Keratinocyte (primary cell): ENCODE measurements around the gene KICS2. TPM values are rescaled to one million over a fixed set of nuclear protein-coding genes. Genes with fewer than 3 reads are reported as not detected.

Experiments
- DNase-seq: peaks from one replicate; pipeline ENCODE4 v3.0.0-alpha.2; 2011; ENCODE audit warnings: low read depth, missing footprints, low spot score
- FAIRE-seq: peaks from 2 replicates; lab custom pipeline; 2011; peaks lifted over from hg19 to GRCh38; lab: Jason Lieb, UNC
- H2AFZ ChIP-seq: 2 replicates; pipeline ENCODE4 v1.6.0; 2012; ENCODE audit warnings: low read length, control low read depth, inconsistent platforms; ENCODE audit not compliant: control insufficient read depth
- H3K27ac ChIP-seq: 2 replicates; pipeline ENCODE4 v1.5.1; 2011; ENCODE audit warnings: low read length; ENCODE audit not compliant: control insufficient read depth, insufficient read depth
- H3K27me3 ChIP-seq: 3 replicates; pipeline ENCODE4 v1.6.0; 2011; ENCODE audit warnings: low read length; ENCODE audit not compliant: control insufficient read depth, insufficient read depth; ENCODE audit errors: extremely low read depth
- H3K36me3 ChIP-seq, 2 experiments: 2 replicates in 1 of 2; 3 replicates in 1 of 2; pipeline ENCODE4 v1.5.1; 2011; ENCODE audit warnings: low read length in 2 of 2, mild to moderate bottlenecking in 1 of 2; ENCODE audit not compliant: control insufficient read depth in 2 of 2, insufficient read depth in 2 of 2; ENCODE audit errors: extremely low read depth in 1 of 2
- H3K4me1 ChIP-seq: 3 replicates; pipeline ENCODE4 v1.5.1; 2011; ENCODE audit warnings: low read length; ENCODE audit not compliant: control insufficient read depth, insufficient read depth; ENCODE audit errors: extremely low read depth
- H3K4me2 ChIP-seq: 3 replicates; pipeline ENCODE4 v1.6.0; 2011; ENCODE audit warnings: low read depth, low read length; ENCODE audit not compliant: control insufficient read depth, insufficient read depth; ENCODE audit errors: extremely low read depth
- H3K4me3 ChIP-seq, 3 experiments: fragments of 200-600 bp in 1 of 3; sonication (generic) in 1 of 3; 2 replicates in 2 of 3; 3 replicates in 1 of 3; pipeline ENCODE4 v1.5.1; 2011 to 2016; ENCODE audit warnings: low read length in 3 of 3, mild to moderate bottlenecking in 3 of 3, control low read depth in 2 of 3, inconsistent platforms in 1 of 3, low read depth in 1 of 3, mixed read lengths in 1 of 3, mixed run types in 1 of 3, moderate library complexity in 1 of 3; ENCODE audit not compliant: control insufficient read depth in 2 of 3, insufficient read depth in 2 of 3; ENCODE audit errors: extremely low read depth in 1 of 3
- H3K79me2 ChIP-seq: 2 replicates; pipeline ENCODE4 v1.6.0; 2012; ENCODE audit warnings: low read length; ENCODE audit not compliant: control insufficient read depth, insufficient read depth
- H3K9ac ChIP-seq: 3 replicates; pipeline ENCODE4 v1.6.0; 2011; ENCODE audit warnings: low read length; ENCODE audit not compliant: control insufficient read depth, insufficient read depth; ENCODE audit errors: extremely low read depth
- H3K9me1 ChIP-seq: 3 replicates; pipeline ENCODE4 v1.6.0; 2011; ENCODE audit warnings: low read length; ENCODE audit not compliant: control insufficient read depth, insufficient read depth; ENCODE audit errors: extremely low read depth
- H3K9me3 ChIP-seq: 2 replicates; pipeline ENCODE4 v1.5.1; 2012; ENCODE audit warnings: low read depth, low read length; ENCODE audit not compliant: control insufficient read depth
- H4K20me1 ChIP-seq: 3 replicates; pipeline ENCODE4 v1.6.0; 2011; ENCODE audit warnings: low read length; ENCODE audit not compliant: control insufficient read depth, insufficient read depth; ENCODE audit errors: extremely low read depth
- CTCF ChIP-seq, 3 experiments: IDR thresholded peaks in 1 of 3; conservative IDR thresholded peaks in 1 of 3; optimal IDR thresholded peaks in 1 of 3; 2 replicates in 2 of 3; 3 replicates in 1 of 3; pipeline versions ENCODE3 to v1.5.1; 2011; ENCODE audit warnings: low read length in 3 of 3, mild to moderate bottlenecking in 3 of 3, moderate library complexity in 2 of 3, control low read depth in 1 of 3, inconsistent platforms in 1 of 3; ENCODE audit not compliant: insufficient read depth in 2 of 3; ENCODE audit errors: extremely low read depth in 1 of 3
- EZH2 ChIP-seq: IDR thresholded peaks from one replicate; pipeline ENCODE4 v1.6.1; 2012; ENCODE audit warnings: inconsistent platforms, mild to moderate bottlenecking, low read length, moderate library complexity
- dilution Hi-C: fragments of 300-500 bp; cut with MboI; formaldehyde crosslinking; loops from one replicate; pipeline ENCODE4 v1.7.0; 2020; ENCODE audit warnings: low sequenced_read_pairs; ENCODE audit not compliant: extremely low pct_ligation_motif_present
- polyA plus RNA-seq, 5 experiments: library from polyadenylated mRNA; depleted of rRNA in 3 of 5; stranded (reverse) in 3 of 5; stranded (forward) in 1 of 5; unstranded in 1 of 5; fragments of >200 nt; gene quantifications; 1 replicate in 1 of 5; 2 replicates in 3 of 5; 3 replicates in 1 of 5; pipeline versions ENCODE4 v1.2.1 to v1.2.3, GENCODE V29; 2011 to 2012; ENCODE audit warnings: missing spikeins in 2 of 5, low read depth in 1 of 5, low replicate concordance in 1 of 5

KICS2 gene
- polyA plus RNA-seq, 1 donor (not counting 4 experiments of a cell fraction or from before 2014, with no cell fraction given): 6.2 TPM

DNA sequence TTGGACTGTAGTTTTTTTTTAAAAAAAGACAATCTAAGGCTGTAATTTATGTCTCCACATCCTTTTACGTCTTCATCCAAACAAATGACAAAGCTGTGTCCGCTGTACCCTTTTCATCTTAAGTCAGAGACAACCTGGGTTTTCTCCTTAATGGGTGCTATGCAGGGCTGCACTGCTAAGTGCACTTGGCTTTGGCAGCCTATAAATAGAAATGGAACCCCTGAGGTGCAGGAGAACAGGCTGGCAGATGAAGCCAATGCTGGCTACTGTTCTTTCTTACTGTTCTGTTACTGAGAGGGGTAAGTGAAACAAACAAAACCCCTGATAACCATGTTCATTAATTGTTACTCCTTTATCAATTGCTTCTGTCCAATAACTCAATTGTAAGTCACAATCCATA lies 47.1 kb upstream of the KICS2 start:
- Histone ChIP-seq H3K79me2 (no peaks in the 10 kb centered on the region), H3K9me3 (no peaks in the 10 kb centered on the region), H3K9ac (no peak overlapping the region), H3K4me2 (no peak overlapping the region), H4K20me1 (no peaks in the 10 kb centered on the region), H3K27me3 (no peaks in the 10 kb centered on the region), H2AFZ (no peak overlapping the region), H3K9me1 (no peaks in the 10 kb centered on the region), H3K36me3 (no peaks in the 10 kb centered on the region), H3K4me3 (no peak overlapping the region), H3K27ac (no peak overlapping the region), H3K4me1 (no peaks in the 10 kb centered on the region)
- FAIRE-seq: no peak
- TF ChIP-seq EZH2 (no peak), CTCF (optimal IDR thresholded peaks at IDR 0.05 in 1 of 3, IDR thresholded peaks at IDR 0.05 in 1 of 3, conservative IDR thresholded peaks at IDR 0.05 in 1 of 3; ENCODE audit: extremely low read depth in 1 of 3, insufficient read depth in 2 of 3, low read length in 3 of 3) (no peak)
- DNase-seq: no peak
- dilution Hi-C loops: loop anchor here (25.0 kb wide), 1 partner anchor 432 kb away; the partner anchor contains the start of gene SRGAP1

DNA sequence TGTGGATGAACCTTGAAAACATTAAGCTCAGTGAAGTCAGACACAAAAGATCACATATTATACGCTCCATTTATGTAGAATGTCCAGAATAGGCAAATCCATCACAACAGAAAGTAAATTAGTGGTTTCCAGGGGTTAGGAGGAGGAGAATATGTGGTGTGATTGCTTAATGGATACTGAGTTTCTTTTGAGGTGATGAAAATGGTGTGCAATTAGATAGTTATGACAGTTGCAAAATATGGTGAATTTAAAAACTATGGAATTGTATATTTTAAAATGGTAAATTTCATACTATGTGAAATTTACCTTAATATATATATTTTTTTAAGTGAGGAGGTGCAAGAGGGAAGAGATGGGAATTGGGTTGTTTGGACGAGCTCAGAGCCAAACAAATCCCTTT lies 46.3 kb upstream of the KICS2 start:
- DNase-seq (no peak), FAIRE-seq (no peak)
- H3K27me3 ChIP-seq: no peaks in the 10 kb centered on the region
- TF ChIP-seq CTCF (optimal IDR thresholded peaks at IDR 0.05 in 1 of 3, IDR thresholded peaks at IDR 0.05 in 1 of 3, conservative IDR thresholded peaks at IDR 0.05 in 1 of 3; ENCODE audit: extremely low read depth in 1 of 3, insufficient read depth in 2 of 3, low read length in 3 of 3) (no peak), EZH2 (no peak)
- no peaks in the 10 kb centered on the region for H3K9me3 ChIP-seq
- H3K9me1 ChIP-seq: no peaks in the 10 kb centered on the region
- H3K4me1 ChIP-seq: no peaks in the 10 kb centered on the region
- H2AFZ ChIP-seq: no peak overlapping the region
- no peak overlapping the region for H3K4me2 ChIP-seq
- H4K20me1 ChIP-seq: no peaks in the 10 kb centered on the region
- no peak overlapping the region for H3K9ac ChIP-seq
- H3K27ac ChIP-seq: no peak overlapping the region
- no peak overlapping the region for H3K4me3 ChIP-seq
- H3K79me2 ChIP-seq: no peaks in the 10 kb centered on the region
- H3K36me3 ChIP-seq: no peaks in the 10 kb centered on the region
- dilution Hi-C loops: loop anchor here (25.0 kb wide), 1 partner anchor 431 kb away; the partner anchor contains the start of gene SRGAP1
